HEK293 (cell line): ENCODE data around the gene DLK1.

Source experiments
- CTCF ChIA-PET: fragments of 350-600 bp; formaldehyde crosslinking; extraction: SDS; loops from one replicate; lab custom pipeline; 2021; ENCODE audit warnings: antibody characterized with exemption; lab: Yijun Ruan, JAX
- POLR2A ChIA-PET: fragments of 300-600 bp; formaldehyde crosslinking; extraction: SDS; loops from one replicate; lab custom pipeline; 2020; ENCODE audit warnings: antibody characterized with exemption, inconsistent platforms; lab: Yijun Ruan, JAX
- H3K27ac ChIP-seq: fragments of 200-500 bp; sonication (Bioruptor generic); 2 replicates; pipeline ENCODE4 v1.5.1; 2014; ENCODE audit warnings: low read depth, low read length, control low read depth, inconsistent platforms; ENCODE audit errors: extremely low read depth
- H3K36me3 ChIP-seq, 2 experiments: fragments of 200-500 bp in 1 of 2; sonication (Bioruptor generic) in 1 of 2; 1 replicate in 1 of 2; 2 replicates in 1 of 2; pipeline ENCODE4 v1.5.1; 2014 to 2017; ENCODE audit warnings: inconsistent platforms in 2 of 2, low read length in 2 of 2; ENCODE audit not compliant: control insufficient read depth in 2 of 2, insufficient read depth in 1 of 2
- H3K4me1 ChIP-seq: fragments of 200-500 bp; sonication (Bioruptor generic); 2 replicates; pipeline ENCODE4 v1.5.1; 2014; ENCODE audit warnings: mild to moderate bottlenecking, low read length, inconsistent platforms; ENCODE audit not compliant: control insufficient read depth, insufficient read depth
- H3K4me3 ChIP-seq: 2 replicates; pipeline ENCODE4 v1.5.1; 2011; ENCODE audit warnings: low read depth, mild to moderate bottlenecking, control low read depth, low read length, moderate library complexity
- H3K9me3 ChIP-seq: fragments of 200-500 bp; sonication (Bioruptor generic); 2 replicates; pipeline ENCODE4 v1.5.1; 2014; ENCODE audit warnings: low read depth, low read length, inconsistent platforms; ENCODE audit not compliant: control insufficient read depth, insufficient read depth
- KLF16 ChIP-seq: fragments of 450-650 bp; formaldehyde crosslinking; IDR thresholded peaks from 2 replicates; pipeline ENCODE4 v1.5.1; 2017; ENCODE audit warnings: missing biosample characterization, missing genetic modification characterization
- YY1 ChIP-seq: fragments of 450-650 bp; formaldehyde crosslinking; IDR thresholded peaks from 2 replicates; pipeline ENCODE4 v1.5.1; 2018; ENCODE audit warnings: missing biosample characterization, missing genetic modification characterization
- ZBTB48 ChIP-seq: fragments of 450-650 bp; formaldehyde crosslinking; IDR thresholded peaks from 2 replicates; pipeline ENCODE4 v1.5.1; 2016; ENCODE audit warnings: missing biosample characterization, missing genetic modification characterization
- ZNF138 ChIP-seq: fragments of 450-650 bp; formaldehyde crosslinking; IDR thresholded peaks from 2 replicates; pipeline ENCODE4 v1.5.1; 2016; ENCODE audit warnings: missing biosample characterization, missing genetic modification characterization, borderline replicate concordance
- ZNF16 ChIP-seq: fragments of 450-650 bp; formaldehyde crosslinking; IDR thresholded peaks from 2 replicates; pipeline ENCODE4 v1.5.1; 2016; ENCODE audit warnings: low read depth, missing biosample characterization, missing genetic modification characterization
- ZNF221 ChIP-seq: fragments of 450-650 bp; formaldehyde crosslinking; IDR thresholded peaks from 2 replicates; pipeline ENCODE4 v1.5.1; 2017; ENCODE audit warnings: missing biosample characterization, missing genetic modification characterization, borderline replicate concordance
- ZNF302 ChIP-seq: fragments of 450-650 bp; formaldehyde crosslinking; IDR thresholded peaks from 2 replicates; pipeline ENCODE4 v1.5.1; 2016; ENCODE audit warnings: missing biosample characterization, missing genetic modification characterization, low read depth
- ZNF311 ChIP-seq: fragments of 450-650 bp; formaldehyde crosslinking; IDR thresholded peaks from 2 replicates; pipeline ENCODE4 v1.5.1; 2017; ENCODE audit warnings: missing biosample characterization, missing genetic modification characterization, borderline replicate concordance
- ZNF354C ChIP-seq: fragments of 450-650 bp; formaldehyde crosslinking; IDR thresholded peaks from 2 replicates; pipeline ENCODE4 v1.5.1; 2016; ENCODE audit warnings: missing biosample characterization, missing genetic modification characterization, low read depth, borderline replicate concordance
- ZNF433 ChIP-seq: fragments of 450-650 bp; formaldehyde crosslinking; IDR thresholded peaks from 2 replicates; pipeline ENCODE4 v1.5.1; 2016; ENCODE audit warnings: missing biosample characterization, missing genetic modification characterization, low read depth
- ZNF555 ChIP-seq: fragments of 450-650 bp; formaldehyde crosslinking; conservative IDR thresholded peaks from 2 replicates; pipeline ENCODE4 v1.5.1; 2017; ENCODE audit warnings: missing biosample characterization, mild to moderate bottlenecking, missing genetic modification characterization, inconsistent platforms
- ZNF623 ChIP-seq: fragments of 450-650 bp; formaldehyde crosslinking; IDR thresholded peaks from 2 replicates; pipeline ENCODE4 v1.5.1; 2016; ENCODE audit warnings: missing biosample characterization, missing genetic modification characterization
- ZNF670 ChIP-seq: fragments of 450-650 bp; formaldehyde crosslinking; IDR thresholded peaks from 2 replicates; pipeline ENCODE4 v1.5.1; 2016; ENCODE audit warnings: missing biosample characterization, missing genetic modification characterization, low read depth
- ZNF785 ChIP-seq: fragments of 450-650 bp; formaldehyde crosslinking; IDR thresholded peaks from 2 replicates; pipeline ENCODE4 v1.5.1; 2016; ENCODE audit warnings: missing biosample characterization, missing genetic modification characterization
- ZSCAN23 ChIP-seq: fragments of 450-650 bp; formaldehyde crosslinking; IDR thresholded peaks from 2 replicates; pipeline ENCODE4 v1.5.1; 2016; ENCODE audit warnings: missing biosample characterization, missing genetic modification characterization
- TF ChIP-seq, protein P1 (sequence below): fragments of 450-650 bp; formaldehyde crosslinking; IDR thresholded peaks from 2 replicates; pipeline ENCODE4 v1.5.1; 2016; ENCODE audit warnings: missing biosample characterization, missing genetic modification characterization
- TF ChIP-seq, protein P2 (sequence below): fragments of 450-650 bp; formaldehyde crosslinking; IDR thresholded peaks from 2 replicates; pipeline ENCODE4 v1.5.1; 2016; ENCODE audit warnings: missing biosample characterization, missing genetic modification characterization
- TF ChIP-seq, protein P3 (sequence below): fragments of 450-650 bp; formaldehyde crosslinking; IDR thresholded peaks from 2 replicates; pipeline ENCODE4 v1.5.1; 2016; ENCODE audit warnings: missing biosample characterization, missing genetic modification characterization
- TF ChIP-seq, protein P4 (sequence below): fragments of 450-650 bp; formaldehyde crosslinking; IDR thresholded peaks from 2 replicates; pipeline ENCODE4 v1.5.1; 2016; ENCODE audit warnings: missing biosample characterization, missing genetic modification characterization
- TF ChIP-seq, protein P5 (sequence below): fragments of 450-650 bp; formaldehyde crosslinking; IDR thresholded peaks from 2 replicates; pipeline ENCODE4 v1.5.1; 2016; ENCODE audit warnings: missing biosample characterization, missing genetic modification characterization

Gene DLK1

DNA sequence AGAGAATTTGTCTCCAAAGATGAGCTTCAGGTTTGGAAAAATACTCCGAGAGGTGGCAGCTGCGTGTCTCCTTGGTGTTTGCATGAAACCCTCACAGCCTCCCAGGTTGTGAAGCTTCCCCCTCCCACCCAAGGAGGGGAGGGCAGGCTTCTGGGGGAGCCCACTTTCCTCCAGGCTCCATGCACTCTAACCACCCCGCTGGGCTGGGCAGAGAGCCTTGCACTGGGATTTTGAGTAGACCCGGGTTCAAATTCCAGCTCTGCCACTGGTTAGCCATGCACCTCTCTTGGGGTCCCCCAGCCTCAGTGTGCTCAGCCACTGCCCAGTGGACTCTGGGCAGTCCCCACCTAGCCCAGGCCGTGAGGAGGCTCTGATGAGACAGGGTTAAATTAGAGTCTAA, 4.3 kb upstream of the DLK1 start:
- H3K4me1 ChIP-seq, result no peaks in the 10 kb centered on the region
- H3K36me3 ChIP-seq, result no peaks in the 10 kb centered on the region
- H3K9me3 ChIP-seq, result no peaks in the 10 kb centered on the region
- no peak overlapping the region for H3K27ac ChIP-seq
- ChIA-PET POLR2A (no interaction called here), CTCF (no interaction called here)
- H3K4me3 ChIP-seq, result no peak overlapping the region
- TF ChIP-seq KLF16 (tag by site-specific recombination) (no peak), ZNF16 (no peak), ZNF433 (tag by site-specific recombination) (no peak), ZNF354C (tag by site-specific recombination) (no peak), ZNF555 (no peak), ZBTB48 (tag by site-specific recombination) (no peak), ZNF311 (no peak), ZNF670 (tag by site-specific recombination) (no peak), ZNF138 (tag by site-specific recombination) (no peak), ZNF785 (tag by site-specific recombination) (no peak)
- TF ChIP-seq, protein P1, sequence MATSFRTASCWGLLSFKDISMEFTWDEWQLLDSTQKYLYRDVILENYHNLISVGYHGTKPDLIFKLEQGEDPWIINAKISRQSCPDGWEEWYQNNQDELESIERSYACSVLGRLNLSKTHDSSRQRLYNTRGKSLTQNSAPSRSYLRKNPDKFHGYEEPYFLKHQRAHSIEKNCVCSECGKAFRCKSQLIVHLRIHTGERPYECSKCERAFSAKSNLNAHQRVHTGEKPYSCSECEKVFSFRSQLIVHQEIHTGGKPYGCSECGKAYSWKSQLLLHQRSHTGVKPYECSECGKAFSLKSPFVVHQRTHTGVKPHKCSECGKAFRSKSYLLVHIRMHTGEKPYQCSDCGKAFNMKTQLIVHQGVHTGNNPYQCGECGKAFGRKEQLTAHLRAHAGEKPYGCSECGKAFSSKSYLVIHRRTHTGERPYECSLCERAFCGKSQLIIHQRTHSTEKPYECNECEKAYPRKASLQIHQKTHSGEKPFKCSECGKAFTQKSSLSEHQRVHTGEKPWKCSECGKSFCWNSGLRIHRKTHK (tag by site-specific recombination), result no peak
- TF ChIP-seq, protein P2, sequence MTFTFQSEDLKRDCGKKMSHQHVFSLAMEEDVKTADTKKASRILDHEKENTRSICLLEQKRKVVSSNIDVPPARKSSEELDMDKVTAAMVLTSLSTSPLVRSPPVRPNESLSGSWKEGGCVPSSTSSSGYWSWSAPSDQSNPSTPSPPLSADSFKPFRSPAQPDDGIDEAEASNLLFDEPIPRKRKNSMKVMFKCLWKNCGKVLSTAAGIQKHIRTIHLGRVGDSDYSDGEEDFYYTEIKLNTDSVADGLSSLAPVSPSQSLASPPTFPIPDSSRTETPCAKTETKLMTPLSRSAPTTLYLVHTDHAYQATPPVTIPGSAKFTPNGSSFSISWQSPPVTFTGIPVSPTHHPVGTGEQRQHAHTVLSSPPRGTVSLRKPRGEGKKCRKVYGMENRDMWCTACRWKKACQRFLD, result no peak

DNA sequence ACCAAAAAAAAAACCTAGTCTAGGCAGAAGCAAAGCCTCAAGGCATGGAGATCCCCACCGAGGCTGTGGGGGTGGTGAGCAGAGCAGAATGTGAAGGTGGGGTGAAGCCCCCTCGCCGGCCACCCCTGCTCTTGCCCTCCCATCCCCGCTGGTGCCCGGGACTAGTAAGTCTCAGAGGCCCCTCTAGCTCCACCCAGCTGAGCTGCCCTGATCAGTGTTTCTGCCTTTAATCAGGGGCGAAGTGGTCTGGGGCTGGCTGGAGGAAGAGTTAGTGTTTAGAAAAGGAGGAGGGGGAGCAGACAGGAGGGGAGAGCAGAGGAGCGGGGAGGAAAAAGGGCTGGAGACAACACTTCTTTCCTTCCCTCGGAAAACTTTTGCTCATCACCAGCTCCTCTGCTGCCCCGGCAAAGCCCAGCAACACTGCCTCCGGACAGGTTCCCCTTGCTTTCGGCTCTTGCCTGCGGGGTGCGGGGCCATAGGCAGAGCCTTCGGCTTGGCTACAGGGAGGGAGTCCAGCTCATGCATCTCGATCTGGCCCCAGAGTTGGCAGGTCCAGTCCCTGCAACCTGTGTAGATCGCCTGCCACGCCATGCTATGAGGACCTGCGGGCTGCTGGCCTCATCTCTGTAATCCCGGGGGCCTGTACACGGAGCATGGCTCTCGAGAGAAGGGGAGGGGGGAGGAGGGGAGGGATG, 3.4 kb upstream of the DLK1 start:
- Histone ChIP-seq H3K4me1 (no peaks in the 10 kb centered on the region), H3K36me3 (no peaks in the 10 kb centered on the region), H3K9me3 (no peaks in the 10 kb centered on the region), H3K4me3 (no peak overlapping the region), H3K27ac (no peak overlapping the region)
- ChIA-PET CTCF (interaction anchor here (0.6 kb wide), 1 partner anchor 15 kb away, joined by 3 read pairs; no protein-coding TSS in a partner anchor), POLR2A (no interaction called here)
- no peak for TF ChIP-seq ZNF623 (tag by site-specific recombination)
- no peak for TF ChIP-seq ZNF221 (tag by site-specific recombination)
- no peak for TF ChIP-seq YY1 (tag by site-specific recombination)
- TF ChIP-seq, protein P3, sequence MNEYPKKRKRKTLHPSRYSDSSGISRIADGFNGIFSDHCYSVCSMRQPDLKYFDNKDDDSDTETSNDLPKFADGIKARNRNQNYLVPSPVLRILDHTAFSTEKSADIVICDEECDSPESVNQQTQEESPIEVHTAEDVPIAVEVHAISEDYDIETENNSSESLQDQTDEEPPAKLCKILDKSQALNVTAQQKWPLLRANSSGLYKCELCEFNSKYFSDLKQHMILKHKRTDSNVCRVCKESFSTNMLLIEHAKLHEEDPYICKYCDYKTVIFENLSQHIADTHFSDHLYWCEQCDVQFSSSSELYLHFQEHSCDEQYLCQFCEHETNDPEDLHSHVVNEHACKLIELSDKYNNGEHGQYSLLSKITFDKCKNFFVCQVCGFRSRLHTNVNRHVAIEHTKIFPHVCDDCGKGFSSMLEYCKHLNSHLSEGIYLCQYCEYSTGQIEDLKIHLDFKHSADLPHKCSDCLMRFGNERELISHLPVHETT (tag by site-specific recombination), result no peak
- no peak for TF ChIP-seq ZSCAN23 (tag by site-specific recombination)
- TF ChIP-seq, protein P4, sequence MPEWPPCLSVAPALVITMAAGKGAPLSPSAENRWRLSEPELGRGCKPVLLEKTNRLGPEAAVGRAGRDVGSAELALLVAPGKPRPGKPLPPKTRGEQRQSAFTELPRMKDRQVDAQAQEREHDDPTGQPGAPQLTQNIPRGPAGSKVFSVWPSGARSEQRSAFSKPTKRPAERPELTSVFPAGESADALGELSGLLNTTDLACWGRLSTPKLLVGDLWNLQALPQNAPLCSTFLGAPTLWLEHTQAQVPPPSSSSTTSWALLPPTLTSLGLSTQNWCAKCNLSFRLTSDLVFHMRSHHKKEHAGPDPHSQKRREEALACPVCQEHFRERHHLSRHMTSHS (tag by site-specific recombination), result no peak
- TF ChIP-seq, protein P5, sequence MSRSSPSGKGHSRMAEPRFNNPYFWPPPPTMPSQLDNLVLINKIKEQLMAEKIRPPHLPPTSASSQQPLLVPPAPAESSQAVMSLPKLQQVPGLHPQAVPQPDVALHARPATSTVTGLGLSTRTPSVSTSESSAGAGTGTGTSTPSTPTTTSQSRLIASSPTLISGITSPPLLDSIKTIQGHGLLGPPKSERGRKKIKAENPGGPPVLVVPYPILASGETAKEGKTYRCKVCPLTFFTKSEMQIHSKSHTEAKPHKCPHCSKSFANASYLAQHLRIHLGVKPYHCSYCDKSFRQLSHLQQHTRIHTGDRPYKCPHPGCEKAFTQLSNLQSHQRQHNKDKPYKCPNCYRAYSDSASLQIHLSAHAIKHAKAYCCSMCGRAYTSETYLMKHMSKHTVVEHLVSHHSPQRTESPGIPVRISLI (tag by site-specific recombination), result no peak
- no peak for TF ChIP-seq ZNF302
- TF ChIP-seq, all 188 proteins: peak for 0
